Caco-2 (cell line): Measurements from ENCODE around the gene CARM1. TPM values are rescaled to one million over a fixed set of nuclear protein-coding genes. Genes with fewer than 3 reads are reported as not detected.

ENCODE experiments used
- BruUV-seq: library from RNA; stranded (reverse); fragments of 400-500 nt; replicated peaks from 2 replicates; lab custom pipeline; 2021; lab: Mats Ljungman, UMichigan
- CTCF ChIA-PET: fragments of 300-600 bp; sonication (Branson Sonifier 250); formaldehyde crosslinking; loops from one replicate; lab custom pipeline; 2022; ENCODE audit warnings: antibody characterized with exemption; lab: Charles Lee
- POLR2A ChIA-PET: fragments of 300-600 bp; sonication (Branson Sonifier 250); formaldehyde crosslinking; loops from one replicate; lab custom pipeline; 2022; ENCODE audit warnings: antibody characterized with exemption; lab: Charles Lee
- DNase-seq, 2 experiments: peaks; one replicate each; pipeline versions ENCODE4 v3.0.0 to v3.0.0-alpha.2; 2020 to 2022
- H3K27me3 ChIP-seq: replicated peaks from 2 replicates; pipeline ENCODE4 v1.6.0; 2011; ENCODE audit warnings: low read length; ENCODE audit not compliant: control insufficient read depth, insufficient read depth
- H3K36me3 ChIP-seq: 2 replicates; pipeline ENCODE4 v1.5.1; 2011; ENCODE audit warnings: low read length; ENCODE audit not compliant: control insufficient read depth, insufficient read depth
- H3K4me1 ChIP-seq: fragments of 250-450 bp; sonication (Bioruptor Pico); 2 replicates; pipeline ENCODE4 v1.5.1; 2020; ENCODE audit warnings: mild to moderate bottlenecking
- H3K4me3 ChIP-seq: 2 replicates; pipeline ENCODE4 v1.5.1; 2011; ENCODE audit warnings: low read depth, mild to moderate bottlenecking, control low read depth, low read length
- H3K9me3 ChIP-seq: fragments of 250-450 bp; sonication (Bioruptor Pico); 2 replicates; pipeline ENCODE4 v1.5.1; 2020; ENCODE audit warnings: mild to moderate bottlenecking, moderate library complexity
- H3K27ac Mint-ChIP-seq: one replicate; pipeline ENCODE4 v1.8.0; 2022; ENCODE audit warnings: mixed read lengths; ENCODE audit not compliant: unreplicated experiment
- H3K27me3 Mint-ChIP-seq: one replicate; pipeline ENCODE4 v1.8.0; 2022; ENCODE audit warnings: mixed read lengths; ENCODE audit not compliant: insufficient read depth, unreplicated experiment
- H3K36me3 Mint-ChIP-seq: one replicate; pipeline ENCODE4 v1.8.0; 2022; ENCODE audit warnings: mild to moderate bottlenecking, mixed read lengths; ENCODE audit not compliant: insufficient read depth, unreplicated experiment
- H3K4me1 Mint-ChIP-seq: one replicate; pipeline ENCODE4 v1.8.0; 2022; ENCODE audit warnings: low read depth, mixed read lengths; ENCODE audit not compliant: unreplicated experiment
- H3K4me3 Mint-ChIP-seq: one replicate; pipeline ENCODE4 v1.8.0; 2022; ENCODE audit warnings: mild to moderate bottlenecking, moderate library complexity, mixed read lengths; ENCODE audit not compliant: unreplicated experiment
- H3K9me3 Mint-ChIP-seq: one replicate; pipeline ENCODE4 v1.8.0; 2022; ENCODE audit warnings: mixed read lengths; ENCODE audit not compliant: unreplicated experiment
- intact Hi-C: fragments of 100-400 bp; cut with micrococcal nuclease; formaldehyde crosslinking; loops from one replicate; pipeline ENCODE4 v1.10.0; 2022; ENCODE audit not compliant: unreplicated experiment
- total RNA-seq: library from RNA; stranded (reverse); gene quantifications from 2 replicates; pipeline ENCODE4 v1.2.3, GENCODE V29; 2022
- TF ChIP-seq, protein P1 (sequence below), 2 experiments: fragments of 200-600 bp in 1 of 2; IDR thresholded peaks; 1 replicate in 1 of 2; 2 replicates in 1 of 2; pipeline versions ENCODE4 v1.5.1 to v1.8.0; 2011 to 2022; ENCODE audit warnings: antibody characterized with exemption in 1 of 2, control low read depth in 1 of 2, inconsistent platforms in 1 of 2, low read depth in 1 of 2, low read length in 1 of 2, mild to moderate bottlenecking in 1 of 2, moderate library complexity in 1 of 2; ENCODE audit not compliant: insufficient read depth in 1 of 2, severe bottlenecking in 1 of 2, unreplicated experiment in 1 of 2

Gene CARM1
- total RNA-seq, 1 experiment from 2014 or later: 97.9 TPM

DNA sequence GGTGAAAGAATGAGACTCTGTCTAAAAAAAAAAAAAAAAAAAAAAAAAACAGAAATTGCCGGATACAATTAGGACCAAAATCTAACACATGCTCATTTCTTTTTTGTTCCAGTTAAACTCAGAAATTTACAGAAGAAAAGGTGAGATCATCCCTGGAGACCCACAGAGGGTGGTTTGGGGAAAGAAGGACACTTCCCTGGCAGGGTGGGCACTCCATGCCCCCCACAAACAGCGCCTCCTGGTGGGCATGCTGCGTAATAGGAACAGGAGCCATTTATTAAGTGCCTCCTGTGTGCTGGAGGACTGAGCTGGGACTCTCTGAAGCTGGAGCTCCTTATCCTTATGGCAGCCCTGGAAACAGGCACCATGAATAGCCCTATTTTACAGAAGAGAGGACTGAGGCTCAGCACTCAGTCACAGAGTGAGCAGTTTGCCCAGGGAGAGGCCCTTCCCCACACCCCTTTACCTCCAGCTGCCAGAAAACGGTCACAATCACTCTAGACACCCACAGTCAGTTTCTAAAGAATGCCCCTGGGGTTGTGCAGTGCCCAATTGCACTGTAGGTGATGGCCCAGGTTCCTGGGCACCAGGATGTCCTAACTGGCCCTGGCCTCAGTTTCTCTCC lies 13.0 kb upstream of the CARM1 start:
- ChIA-PET POLR2A (interaction anchor here (0.6 to 0.8 kb wide), 2 partner anchors 14 to 22 kb away, joined by 3 to 7 read pairs; partner anchors contain the start of gene TMED1), CTCF (interaction anchor here (0.5 to 1.7 kb wide), 6 partner anchors 9 to 141 kb away, joined by 3 to 7 read pairs (median 6); partner anchors contain the start of genes CARM1, DNM2 and TMED1)
- no peaks in the 10 kb centered on the region for H3K9me3 ChIP-seq
- H3K4me3 ChIP-seq: no peak overlapping the region
- TF ChIP-seq, protein P1, sequence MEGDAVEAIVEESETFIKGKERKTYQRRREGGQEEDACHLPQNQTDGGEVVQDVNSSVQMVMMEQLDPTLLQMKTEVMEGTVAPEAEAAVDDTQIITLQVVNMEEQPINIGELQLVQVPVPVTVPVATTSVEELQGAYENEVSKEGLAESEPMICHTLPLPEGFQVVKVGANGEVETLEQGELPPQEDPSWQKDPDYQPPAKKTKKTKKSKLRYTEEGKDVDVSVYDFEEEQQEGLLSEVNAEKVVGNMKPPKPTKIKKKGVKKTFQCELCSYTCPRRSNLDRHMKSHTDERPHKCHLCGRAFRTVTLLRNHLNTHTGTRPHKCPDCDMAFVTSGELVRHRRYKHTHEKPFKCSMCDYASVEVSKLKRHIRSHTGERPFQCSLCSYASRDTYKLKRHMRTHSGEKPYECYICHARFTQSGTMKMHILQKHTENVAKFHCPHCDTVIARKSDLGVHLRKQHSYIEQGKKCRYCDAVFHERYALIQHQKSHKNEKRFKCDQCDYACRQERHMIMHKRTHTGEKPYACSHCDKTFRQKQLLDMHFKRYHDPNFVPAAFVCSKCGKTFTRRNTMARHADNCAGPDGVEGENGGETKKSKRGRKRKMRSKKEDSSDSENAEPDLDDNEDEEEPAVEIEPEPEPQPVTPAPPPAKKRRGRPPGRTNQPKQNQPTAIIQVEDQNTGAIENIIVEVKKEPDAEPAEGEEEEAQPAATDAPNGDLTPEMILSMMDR (IDR thresholded peaks at IDR 0.05; ENCODE audit: insufficient read depth in 1 of 2, low read depth in 1 of 2, low read length in 1 of 2, severe bottlenecking in 1 of 2, unreplicated experiment in 1 of 2): peak; percentile 51 to 68
- H3K36me3 Mint-ChIP-seq: no peaks in the 10 kb centered on the region
- no peaks in the 10 kb centered on the region for H3K36me3 ChIP-seq
- no peaks in the 10 kb centered on the region for H3K27me3 Mint-ChIP-seq
- intact Hi-C loops: no loop called here
- no peaks in the 10 kb centered on the region for H3K4me1 Mint-ChIP-seq
- peak in 1 of 2 experiments; percentile 32 for DNase-seq
- H3K4me3 Mint-ChIP-seq: no peak overlapping the region
- no peaks in the 10 kb centered on the region for H3K9me3 Mint-ChIP-seq
- no peak overlapping the region for H3K27ac Mint-ChIP-seq
- no TSS peak for BruUV-seq
- H3K4me1 ChIP-seq: no peaks in the 10 kb centered on the region
- no peaks in the 10 kb centered on the region for H3K27me3 ChIP-seq

DNA sequence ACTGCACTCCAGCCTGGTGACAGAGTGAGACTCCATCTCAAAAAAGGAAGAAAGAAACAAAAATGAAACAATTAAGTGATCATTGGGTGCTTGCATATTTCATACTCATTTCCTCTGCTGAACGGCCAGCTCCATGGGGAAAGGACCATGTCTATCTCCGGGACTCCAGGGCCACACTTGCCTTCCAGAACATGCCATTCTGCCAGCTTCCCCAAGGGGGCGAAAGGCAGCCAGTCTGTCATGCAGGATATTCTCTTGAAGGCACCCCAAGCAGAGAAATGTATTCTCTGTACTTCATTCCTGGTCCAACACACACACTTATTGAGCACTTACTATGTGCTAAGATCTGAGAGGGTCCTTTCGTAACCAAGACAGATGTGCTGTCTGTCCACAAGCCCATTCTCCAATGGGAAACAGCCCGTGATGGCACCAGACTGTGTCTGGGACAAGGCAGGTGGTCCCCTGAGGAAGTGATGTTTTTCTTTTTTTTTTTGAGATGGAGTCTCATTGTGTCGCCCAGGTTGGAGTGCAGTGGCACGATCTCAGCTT lies 10.2 kb upstream of the CARM1 start:
- TF ChIP-seq, protein P1 (IDR thresholded peaks at IDR 0.05; ENCODE audit: insufficient read depth in 1 of 2, low read depth in 1 of 2, low read length in 1 of 2, severe bottlenecking in 1 of 2, unreplicated experiment in 1 of 2): peak in 1 of 2 experiments; percentile 26
- Histone ChIP-seq H3K36me3 (no peaks in the 10 kb centered on the region), H3K4me3 (no peak overlapping the region), H3K9me3 (no peaks in the 10 kb centered on the region), H3K4me1 (peaks cover 7% of the 10 kb centered on the region; the same call in 1 of the 2 replicates), H3K27me3 (no peaks in the 10 kb centered on the region)
- CTCF ChIA-PET: interaction anchor here (0.7 kb wide), 2 partner anchors 25 to 373 kb away, joined by 3 to 7 read pairs; partner anchors contain the start of gene TMED1
- H3K9me3 Mint-ChIP-seq: no peaks in the 10 kb centered on the region
- DNase-seq: peak in 1 of 2 experiments; percentile 52
- POLR2A ChIA-PET: no interaction called here
- H3K27ac Mint-ChIP-seq: no peak overlapping the region
- intact Hi-C loops: no loop called here
- no TSS peak for BruUV-seq
- peaks cover 8% of the 10 kb centered on the region for H3K4me1 Mint-ChIP-seq
- no peaks in the 10 kb centered on the region for H3K27me3 Mint-ChIP-seq
- H3K4me3 Mint-ChIP-seq: no peak overlapping the region
- no peaks in the 10 kb centered on the region for H3K36me3 Mint-ChIP-seq

DNA sequence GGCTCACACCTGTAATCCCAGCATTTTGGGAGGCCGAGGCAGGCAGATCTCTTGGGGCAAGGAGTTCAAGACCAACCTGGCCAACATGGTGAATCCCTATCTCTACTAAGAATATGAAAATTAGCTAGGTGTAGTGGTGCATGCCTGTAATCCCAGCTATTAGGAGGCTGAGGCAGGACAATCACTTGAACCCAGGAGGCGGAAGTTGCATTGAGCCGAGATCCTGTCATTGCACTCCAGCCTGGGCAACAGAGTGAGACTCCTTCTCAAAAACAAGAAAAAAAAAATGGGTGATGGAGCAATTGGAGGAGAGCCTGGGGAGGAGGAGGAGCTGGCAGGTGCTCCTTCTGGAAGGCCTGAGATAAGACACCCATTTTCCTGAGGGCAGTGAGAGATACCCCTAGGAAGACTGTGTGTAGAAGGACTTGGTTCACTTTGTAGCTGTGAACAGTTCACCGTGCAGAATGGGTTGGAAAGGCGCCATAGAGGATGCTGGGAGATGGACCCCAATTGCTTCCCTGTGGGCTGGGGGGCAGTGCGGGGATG lies 8.7 kb upstream of the CARM1 start:
- Histone ChIP-seq H3K4me1 (peaks cover 7% of the 10 kb centered on the region; the same call in 1 of the 2 replicates), H3K9me3 (no peaks in the 10 kb centered on the region), H3K36me3 (no peaks in the 10 kb centered on the region), H3K4me3 (no peak overlapping the region), H3K27me3 (no peaks in the 10 kb centered on the region)
- Mint-ChIP-seq H3K4me3 (no peak overlapping the region), H3K27ac (no peak overlapping the region), H3K27me3 (no peaks in the 10 kb centered on the region), H3K4me1 (peaks cover 8% of the 10 kb centered on the region), H3K36me3 (no peaks in the 10 kb centered on the region), H3K9me3 (no peaks in the 10 kb centered on the region)
- no TSS peak for BruUV-seq
- intact Hi-C loops: no loop called here
- TF ChIP-seq, protein P1 (IDR thresholded peaks at IDR 0.05; ENCODE audit: insufficient read depth in 1 of 2, low read depth in 1 of 2, low read length in 1 of 2, severe bottlenecking in 1 of 2, unreplicated experiment in 1 of 2): no peak
- no peak for DNase-seq
- POLR2A ChIA-PET: no interaction called here
- CTCF ChIA-PET: interaction anchor here (0.6 to 0.7 kb wide), 2 partner anchors 446 to 556 kb away, joined by 3 to 6 read pairs; no protein-coding TSS in a partner anchor
